COLO668 (cell line): ENCODE data around the gene C19orf53.

Experiments used
- DNase-seq: peaks from one replicate; lab custom pipeline; 2025; ENCODE audit not compliant: unreplicated experiment; lab: John Stamatoyannopoulos, UW

Gene C19orf53

DNA sequence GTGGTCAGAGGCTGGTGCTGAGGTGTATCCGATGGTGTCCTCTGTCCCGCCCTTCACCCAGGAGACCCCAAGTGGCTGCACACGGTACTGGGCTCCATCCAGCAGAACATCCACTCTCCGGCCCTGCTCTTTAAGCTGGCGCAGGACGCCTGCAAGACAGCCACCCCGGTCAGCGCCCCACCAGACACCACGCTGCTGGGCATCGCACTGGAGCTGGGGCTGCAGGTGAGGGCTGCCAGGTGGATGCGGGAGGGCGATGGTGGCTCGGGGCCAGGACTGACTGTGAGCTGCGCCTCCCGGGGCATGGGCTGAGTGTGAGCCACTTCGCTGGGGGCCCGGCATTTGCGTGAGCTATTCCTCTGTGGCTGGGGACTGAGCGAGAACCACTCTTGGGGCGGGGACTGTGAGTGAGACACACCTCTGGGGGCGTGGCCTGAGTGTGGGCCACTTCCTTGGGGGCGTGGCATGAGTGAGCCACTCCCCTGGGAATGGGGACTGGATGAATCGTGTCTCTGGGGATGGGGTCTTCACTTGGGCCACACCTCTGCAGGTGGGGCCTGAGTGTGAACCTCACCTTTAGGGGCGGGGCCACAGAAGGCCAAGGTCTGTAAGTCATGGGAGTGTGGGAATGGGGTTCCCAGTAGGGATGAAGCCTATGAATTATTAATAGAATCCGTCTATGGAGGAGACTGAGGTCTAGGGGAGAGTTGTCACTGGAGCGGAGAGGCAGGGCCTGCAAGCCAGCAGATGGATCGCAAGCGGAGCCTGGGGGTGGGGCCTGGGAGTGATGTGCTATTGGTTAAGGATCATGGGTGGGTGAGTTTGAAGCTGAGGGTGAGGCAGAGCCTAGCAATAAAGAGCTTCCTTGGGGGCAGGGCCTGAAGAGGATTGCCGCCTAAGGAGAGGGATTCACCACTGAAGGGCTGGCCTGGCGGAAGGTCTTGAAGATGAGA, 51.5 kb downstream of the C19orf53 start:
- DNase-seq, result peak; percentile 39

DNA sequence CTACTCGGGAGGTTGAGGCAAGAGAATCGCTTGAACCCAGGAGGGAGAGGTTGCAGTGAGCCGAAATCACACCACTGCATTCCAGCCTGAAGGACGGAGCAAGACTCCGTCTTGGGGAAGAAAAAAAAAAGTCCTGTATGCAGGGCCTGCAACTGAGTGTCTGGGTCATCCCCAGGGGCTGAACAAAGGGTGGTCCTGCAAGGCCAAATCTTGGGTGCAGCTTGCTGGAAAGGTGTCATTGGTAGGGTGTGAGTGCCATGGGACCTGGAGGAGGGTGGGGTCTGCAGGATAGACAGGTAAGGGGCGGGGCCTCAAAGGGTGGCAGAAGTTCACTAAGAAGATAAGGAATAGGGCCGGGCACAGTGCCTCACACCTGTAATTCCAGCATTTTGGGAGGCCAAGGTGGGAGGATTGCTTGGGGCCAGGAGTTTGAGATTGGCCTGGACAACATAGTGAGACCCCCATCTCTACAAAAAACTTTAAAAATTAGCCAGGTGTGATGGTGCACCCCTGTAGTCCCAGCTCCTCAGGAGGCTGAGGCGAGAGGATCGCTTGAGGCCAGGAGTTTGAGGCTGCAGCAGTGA, 52.5 kb downstream of the C19orf53 start:
- no peak for DNase-seq

DNA sequence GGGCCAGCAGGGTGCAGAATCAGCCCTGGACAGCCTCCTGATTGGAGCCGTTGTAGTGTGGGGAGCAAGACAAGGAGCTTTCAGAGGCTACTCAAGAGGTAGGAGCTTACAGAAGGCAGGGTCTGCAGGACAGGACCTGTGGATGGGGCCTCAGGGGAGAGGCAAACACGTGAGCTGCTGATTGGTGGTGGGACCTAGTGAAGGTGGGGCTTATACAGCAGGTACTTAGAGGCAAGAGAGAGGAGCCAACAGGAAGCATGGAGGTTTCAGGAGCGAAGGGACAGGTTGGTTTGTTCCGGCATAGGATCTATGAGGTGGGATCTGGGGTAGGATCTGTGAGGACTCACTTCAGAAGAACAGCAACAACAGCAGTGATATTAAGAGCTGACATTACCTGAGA, 53.4 kb downstream of the C19orf53 start:
- DNase-seq, result no peak
